Endothelial cell of umbilical vein (primary cell): ENCODE measurements around the gene IGF1. TPM values are rescaled to one million over a fixed set of nuclear protein-coding genes. Genes with fewer than 3 reads are reported as not detected.

Experiments
- BruUV-seq: library from RNA; stranded (reverse); fragments of 400-500 nt; replicated peaks from 2 replicates; lab custom pipeline; 2021; lab: Mats Ljungman, UMichigan
- CTCF ChIA-PET: fragments of 300-600, 350-600 bp; sonication (Branson Sonifier 250); formaldehyde crosslinking; loops from one replicate; lab custom pipeline; 2021; ENCODE audit warnings: antibody characterized with exemption, inconsistent platforms; lab: Charles Lee
- POLR2A ChIA-PET: fragments of 300-600, 350-600 bp; sonication (Branson Sonifier 250); formaldehyde crosslinking; loops from one replicate; lab custom pipeline; 2021; ENCODE audit warnings: antibody characterized with exemption, inconsistent platforms; lab: Charles Lee
- DNase-seq: peaks from one replicate; pipeline ENCODE4 v3.0.0-alpha.2; 2011; ENCODE audit warnings: low read depth, low spot score
- FAIRE-seq: peaks from 2 replicates; lab custom pipeline; 2011; peaks lifted over from hg19 to GRCh38; lab: Jason Lieb, UNC
- H2AFZ ChIP-seq: 2 replicates; pipeline ENCODE4 v1.6.0; 2012; ENCODE audit warnings: low read depth, low read length, control low read depth, inconsistent platforms
- H3K27ac ChIP-seq: 2 replicates; pipeline ENCODE4 v1.5.1; 2011; ENCODE audit warnings: low read depth, mild to moderate bottlenecking, control low read depth, low read length, moderate library complexity; ENCODE audit not compliant: insufficient read depth
- H3K27me3 ChIP-seq, 2 experiments: 2 replicates each; pipeline versions ENCODE4 v1.6.0 to v1.6.1; 2011; ENCODE audit warnings: low read length in 2 of 2, mixed read lengths in 1 of 2; ENCODE audit not compliant: control insufficient read depth in 2 of 2, insufficient read depth in 2 of 2
- H3K36me3 ChIP-seq, 2 experiments: 2 replicates in 1 of 2; 3 replicates in 1 of 2; pipeline ENCODE4 v1.5.1; 2011; ENCODE audit warnings: low read length in 2 of 2, mild to moderate bottlenecking in 1 of 2, moderate library complexity in 1 of 2; ENCODE audit not compliant: control insufficient read depth in 2 of 2, insufficient read depth in 2 of 2; ENCODE audit errors: extremely low read depth in 1 of 2
- H3K4me1 ChIP-seq: 3 replicates; pipeline ENCODE4 v1.5.1; 2011; ENCODE audit warnings: mild to moderate bottlenecking, low read length; ENCODE audit not compliant: control insufficient read depth, insufficient read depth; ENCODE audit errors: extremely low read depth
- H3K4me2 ChIP-seq: 2 replicates; pipeline ENCODE4 v1.6.1; 2011; ENCODE audit warnings: low read length, control low read depth, mixed read lengths; ENCODE audit not compliant: insufficient read depth
- H3K4me3 ChIP-seq, 3 experiments: fragments of 200-600 bp in 1 of 3; sonication (generic), shearing (Covaris generic) in 1 of 3; replicated peaks in 1 of 3; 2 replicates each; pipeline ENCODE4 v1.5.1; 2011 to 2016; ENCODE audit warnings: control low read depth in 3 of 3, low read length in 3 of 3, mild to moderate bottlenecking in 2 of 3, inconsistent platforms in 1 of 3, low read depth in 1 of 3, moderate library complexity in 1 of 3; ENCODE audit not compliant: insufficient read depth in 1 of 3
- H3K79me2 ChIP-seq: 2 replicates; pipeline ENCODE4 v1.6.0; 2012; ENCODE audit warnings: low read length, inconsistent platforms; ENCODE audit not compliant: control insufficient read depth, insufficient read depth
- H3K9ac ChIP-seq: replicated peaks from 2 replicates; pipeline ENCODE3; 2011; ENCODE audit warnings: low read length, control low read depth; ENCODE audit not compliant: insufficient read depth; ENCODE audit errors: extremely low read depth
- H3K9me1 ChIP-seq: replicated peaks from 3 replicates; pipeline ENCODE4 v1.6.0; 2011; ENCODE audit warnings: mild to moderate bottlenecking, low read length; ENCODE audit not compliant: control insufficient read depth, insufficient read depth; ENCODE audit errors: extremely low read depth
- H3K9me3 ChIP-seq: replicated peaks from 2 replicates; pipeline ENCODE4 v1.5.1; 2012; ENCODE audit warnings: low read length, inconsistent platforms; ENCODE audit not compliant: control insufficient read depth, insufficient read depth
- H4K20me1 ChIP-seq: replicated peaks from 2 replicates; pipeline ENCODE3; 2011; ENCODE audit warnings: mild to moderate bottlenecking, low read length; ENCODE audit not compliant: control insufficient read depth, insufficient read depth; ENCODE audit errors: extremely low read depth
- EZH2 ChIP-seq: IDR thresholded peaks from 2 replicates; pipeline ENCODE4 v1.6.1; 2012; ENCODE audit warnings: borderline replicate concordance, low read depth, mild to moderate bottlenecking, moderate library complexity, low read length, inconsistent platforms; ENCODE audit not compliant: severe bottlenecking
- FOS ChIP-seq: IDR thresholded peaks from 2 replicates; pipeline ENCODE4 v1.6.1; 2011; ENCODE audit warnings: mild to moderate bottlenecking, low read length, moderate library complexity, borderline replicate concordance; ENCODE audit not compliant: insufficient read depth
- GATA2 ChIP-seq: IDR thresholded peaks from 2 replicates; pipeline ENCODE4 v1.7.0; 2011; ENCODE audit warnings: low read depth, mild to moderate bottlenecking, moderate library complexity, mixed read lengths, low read length; ENCODE audit not compliant: insufficient read length, insufficient read depth
- JUN ChIP-seq: IDR thresholded peaks from 2 replicates; pipeline ENCODE4 v1.6.1; 2011; ENCODE audit warnings: borderline replicate concordance, low read depth; ENCODE audit not compliant: insufficient read length, insufficient read depth
- MYC ChIP-seq: IDR thresholded peaks from one replicate; pipeline ENCODE4 v1.6.1; 2011; ENCODE audit warnings: mild to moderate bottlenecking, low read depth, low read length
- POLR2A ChIP-seq: IDR thresholded peaks from 2 replicates; pipeline ENCODE4 v1.6.1; 2012; ENCODE audit warnings: low read depth, mild to moderate bottlenecking, control low read depth, low read length
- POLR2AphosphoS5 ChIP-seq: IDR thresholded peaks from 2 replicates; pipeline ENCODE4 v1.6.1; 2012; ENCODE audit warnings: low read depth, mild to moderate bottlenecking, control low read depth, low read length, moderate library complexity; ENCODE audit not compliant: insufficient read depth
- dilution Hi-C: fragments of 300-500 bp; cut with MboI; formaldehyde crosslinking; loops from one replicate; pipeline ENCODE4 v1.15.0; 2019; ENCODE audit warnings: low sequenced_read_pairs; ENCODE audit not compliant: extremely low pct_ligation_motif_present
- intact Hi-C: fragments of 100-400 bp; cut with micrococcal nuclease; formaldehyde crosslinking; loops from one replicate; pipeline ENCODE4 v1.10.0; 2022
- polyA plus RNA-seq, 4 experiments: library from polyadenylated mRNA; depleted of rRNA in 3 of 4; stranded (reverse) in 3 of 4; unstranded in 1 of 4; fragments of >200 nt; gene quantifications; 2 replicates each; pipeline versions ENCODE4 v1.2.1 to v1.2.3, GENCODE V29; 2011 to 2012; ENCODE audit warnings: missing spikeins in 1 of 4
- total RNA-seq: library from RNA; stranded (reverse); gene quantifications from 2 replicates; pipeline ENCODE4 v1.2.3, GENCODE V29; 2021
- TF ChIP-seq, protein P1 (sequence below): IDR thresholded peaks from 2 replicates; pipeline ENCODE4 v1.6.1; 2011; ENCODE audit not compliant: insufficient read depth, insufficient read length
- TF ChIP-seq, protein P2 (sequence below), 2 donors: IDR thresholded peaks; 1 replicate in 1 of 2; 2 replicates in 1 of 2; pipeline ENCODE4 v1.5.1; 2011; ENCODE audit warnings: low read length in 2 of 2, mild to moderate bottlenecking in 2 of 2, moderate library complexity in 2 of 2, control low read depth in 1 of 2, inconsistent platforms in 1 of 2, low read depth in 1 of 2; ENCODE audit not compliant: insufficient read depth in 1 of 2; ENCODE audit errors: extremely low read depth in 1 of 2

IGF1 gene
- total and polyA plus RNA-seq, 2 donors (not counting 3 experiments of a cell fraction or from before 2014, with no cell fraction given), result 0.10 TPM; not detected in 1

DNA sequence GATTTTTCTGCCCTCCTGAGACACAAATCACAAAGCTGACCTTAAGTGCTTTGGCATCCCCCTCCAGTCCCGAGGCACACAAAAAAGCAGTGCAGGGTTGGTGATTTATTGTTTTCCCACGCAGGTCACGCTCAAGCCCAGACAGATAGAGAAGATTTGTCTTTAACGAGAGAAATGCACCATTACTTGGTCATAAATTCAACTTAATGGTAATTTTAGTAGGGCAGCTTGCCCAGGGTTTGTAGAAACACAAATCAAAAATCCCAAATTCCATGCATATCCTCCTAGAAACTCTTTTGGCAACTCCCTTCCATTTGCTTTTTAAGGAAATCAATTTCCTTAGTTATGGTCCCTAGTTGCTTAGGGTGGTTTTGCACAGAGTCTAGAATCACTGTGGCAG, 132.6 kb downstream of the IGF1 start:
- Histone ChIP-seq H3K27ac (no peak overlapping the region), H3K9me1 (no peaks in the 10 kb centered on the region), H3K9ac (no peak overlapping the region), H3K79me2 (no peaks in the 10 kb centered on the region), H2AFZ (no peak overlapping the region), H4K20me1 (no peaks in the 10 kb centered on the region), H3K36me3 (no peaks in the 10 kb centered on the region), H3K27me3 (no peaks in the 10 kb centered on the region), H3K4me1 (no peaks in the 10 kb centered on the region), H3K4me3 (no peak overlapping the region), H3K9me3 (no peaks in the 10 kb centered on the region), H3K4me2 (no peak overlapping the region)
- TF ChIP-seq, protein P1, sequence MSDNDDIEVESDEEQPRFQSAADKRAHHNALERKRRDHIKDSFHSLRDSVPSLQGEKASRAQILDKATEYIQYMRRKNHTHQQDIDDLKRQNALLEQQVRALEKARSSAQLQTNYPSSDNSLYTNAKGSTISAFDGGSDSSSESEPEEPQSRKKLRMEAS, result no peak
- no peak for TF ChIP-seq FOS
- no peak for TF ChIP-seq MYC
- no peak for TF ChIP-seq POLR2A
- TF ChIP-seq JUN, result no peak
- TF ChIP-seq, protein P2, sequence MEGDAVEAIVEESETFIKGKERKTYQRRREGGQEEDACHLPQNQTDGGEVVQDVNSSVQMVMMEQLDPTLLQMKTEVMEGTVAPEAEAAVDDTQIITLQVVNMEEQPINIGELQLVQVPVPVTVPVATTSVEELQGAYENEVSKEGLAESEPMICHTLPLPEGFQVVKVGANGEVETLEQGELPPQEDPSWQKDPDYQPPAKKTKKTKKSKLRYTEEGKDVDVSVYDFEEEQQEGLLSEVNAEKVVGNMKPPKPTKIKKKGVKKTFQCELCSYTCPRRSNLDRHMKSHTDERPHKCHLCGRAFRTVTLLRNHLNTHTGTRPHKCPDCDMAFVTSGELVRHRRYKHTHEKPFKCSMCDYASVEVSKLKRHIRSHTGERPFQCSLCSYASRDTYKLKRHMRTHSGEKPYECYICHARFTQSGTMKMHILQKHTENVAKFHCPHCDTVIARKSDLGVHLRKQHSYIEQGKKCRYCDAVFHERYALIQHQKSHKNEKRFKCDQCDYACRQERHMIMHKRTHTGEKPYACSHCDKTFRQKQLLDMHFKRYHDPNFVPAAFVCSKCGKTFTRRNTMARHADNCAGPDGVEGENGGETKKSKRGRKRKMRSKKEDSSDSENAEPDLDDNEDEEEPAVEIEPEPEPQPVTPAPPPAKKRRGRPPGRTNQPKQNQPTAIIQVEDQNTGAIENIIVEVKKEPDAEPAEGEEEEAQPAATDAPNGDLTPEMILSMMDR (IDR thresholded peaks at IDR 0.05; ENCODE audit: extremely low read depth in 1 of 2, insufficient read depth in 1 of 2, low read depth in 1 of 2, low read length in 2 of 2), result no peak
- no peak for TF ChIP-seq EZH2
- TF ChIP-seq GATA2, result no peak
- TF ChIP-seq POLR2AphosphoS5, result no peak
- FAIRE-seq, result no peak
- CTCF ChIA-PET, result no interaction called here
- POLR2A ChIA-PET, result no interaction called here
- dilution Hi-C loops, result no loop called here
- intact Hi-C loops, result no loop called here
- BruUV-seq, result no TSS peak
- DNase-seq, result no peak
